ENCODE data around the gene AGMO. TPM values are rescaled to one million over a fixed set of nuclear protein-coding genes. Genes with fewer than 3 reads are reported as not detected.

Gene AGMO
- total RNA-seq, 1 donor: 0.18 TPM

DNA sequence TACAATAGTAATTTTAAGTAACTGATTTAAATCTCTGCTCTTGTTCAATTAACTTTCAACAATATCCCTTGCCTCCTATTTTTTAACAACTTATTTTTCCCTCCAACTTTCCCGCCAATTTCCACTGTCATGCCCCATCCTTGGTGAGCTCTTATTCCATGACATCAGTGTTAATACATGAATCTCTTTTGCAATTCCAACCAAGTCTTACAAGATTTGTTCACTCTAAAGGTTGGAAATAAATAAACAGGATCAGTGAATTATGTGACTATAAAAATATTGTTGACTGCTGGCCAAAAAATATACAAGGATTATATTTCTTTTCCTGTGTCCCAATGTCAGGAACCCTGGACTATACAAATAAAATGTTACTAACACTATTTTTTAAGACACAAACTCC, 21.0 kb upstream of the AGMO start:
- TF ChIP-seq, protein P1, sequence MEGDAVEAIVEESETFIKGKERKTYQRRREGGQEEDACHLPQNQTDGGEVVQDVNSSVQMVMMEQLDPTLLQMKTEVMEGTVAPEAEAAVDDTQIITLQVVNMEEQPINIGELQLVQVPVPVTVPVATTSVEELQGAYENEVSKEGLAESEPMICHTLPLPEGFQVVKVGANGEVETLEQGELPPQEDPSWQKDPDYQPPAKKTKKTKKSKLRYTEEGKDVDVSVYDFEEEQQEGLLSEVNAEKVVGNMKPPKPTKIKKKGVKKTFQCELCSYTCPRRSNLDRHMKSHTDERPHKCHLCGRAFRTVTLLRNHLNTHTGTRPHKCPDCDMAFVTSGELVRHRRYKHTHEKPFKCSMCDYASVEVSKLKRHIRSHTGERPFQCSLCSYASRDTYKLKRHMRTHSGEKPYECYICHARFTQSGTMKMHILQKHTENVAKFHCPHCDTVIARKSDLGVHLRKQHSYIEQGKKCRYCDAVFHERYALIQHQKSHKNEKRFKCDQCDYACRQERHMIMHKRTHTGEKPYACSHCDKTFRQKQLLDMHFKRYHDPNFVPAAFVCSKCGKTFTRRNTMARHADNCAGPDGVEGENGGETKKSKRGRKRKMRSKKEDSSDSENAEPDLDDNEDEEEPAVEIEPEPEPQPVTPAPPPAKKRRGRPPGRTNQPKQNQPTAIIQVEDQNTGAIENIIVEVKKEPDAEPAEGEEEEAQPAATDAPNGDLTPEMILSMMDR (IDR thresholded peaks at IDR 0.05; ENCODE audit: insufficient read depth, low read length): no peak
- DNase-seq (ENCODE audit: low read depth): no peak
- H3K4me3 ChIP-seq (ENCODE audit: low read depth, low read length): no peak overlapping the region

DNA sequence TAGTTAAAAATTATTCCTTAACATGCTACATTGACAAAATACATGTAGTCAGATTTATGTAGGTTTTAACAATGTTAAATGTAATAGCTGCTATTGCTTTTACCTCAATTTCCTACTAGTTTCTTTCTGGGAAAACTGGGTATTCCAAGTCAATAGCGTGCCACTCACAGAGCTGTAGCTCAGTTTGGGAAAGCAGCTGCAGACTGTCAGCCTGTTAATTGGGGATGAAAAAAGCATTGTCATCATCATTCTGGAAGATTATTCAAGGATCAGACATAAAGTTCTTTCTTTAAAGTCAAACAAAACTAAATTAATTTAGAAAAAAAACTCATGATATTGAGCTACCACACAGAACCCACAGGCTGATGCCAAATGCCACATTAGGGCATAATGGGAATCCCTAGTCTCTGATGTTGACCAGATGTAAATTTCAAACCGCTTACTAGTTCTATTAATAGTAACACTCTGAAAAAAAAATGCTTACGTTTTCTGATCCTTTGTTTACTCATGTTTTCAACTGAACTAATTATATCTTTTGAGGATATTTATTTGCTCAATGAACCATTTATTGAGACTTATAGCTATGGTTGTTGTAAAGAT, 19.6 kb upstream of the AGMO start:
- H3K4me3 ChIP-seq (ENCODE audit: low read depth, low read length): no peak overlapping the region
- no peak for DNase-seq (ENCODE audit: low read depth)
- TF ChIP-seq, protein P1 (IDR thresholded peaks at IDR 0.05; ENCODE audit: insufficient read depth, low read length): no peak

DNA sequence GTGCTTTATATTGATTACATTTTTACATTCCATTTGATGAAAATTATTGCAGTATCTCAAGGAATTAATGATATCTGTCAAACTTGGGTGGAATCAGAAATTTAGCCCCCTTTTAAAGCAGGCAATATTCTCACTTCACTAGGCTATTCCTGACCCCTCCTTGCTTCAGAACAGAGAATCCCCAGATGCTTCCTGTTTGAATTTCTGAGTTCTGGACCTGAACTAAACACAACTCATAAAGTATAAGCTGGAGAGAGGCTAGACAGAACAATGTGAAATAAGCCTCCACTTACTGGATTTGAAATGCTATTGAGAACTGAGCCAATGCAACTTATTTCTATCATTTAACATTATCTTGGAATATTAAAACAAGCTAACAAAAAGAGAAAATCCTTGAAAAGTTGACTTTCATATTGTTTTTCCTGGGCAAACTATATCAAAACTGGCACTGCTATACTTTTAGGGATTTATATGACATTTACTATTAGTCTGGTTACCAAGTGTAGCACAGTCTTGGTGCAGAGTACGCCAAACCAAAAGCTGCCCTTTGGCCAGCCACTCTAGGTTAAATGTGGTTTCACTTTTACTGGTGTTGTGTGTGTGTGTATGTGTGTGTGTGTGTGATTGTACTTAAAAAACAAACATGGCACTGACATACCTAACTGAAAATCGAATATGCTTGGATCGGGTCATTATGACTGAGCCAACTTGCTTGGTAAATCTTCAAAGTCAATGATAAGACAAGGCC, 19.0 kb upstream of the AGMO start:
- DNase-seq (ENCODE audit: low read depth): peak; percentile 15
- no peak overlapping the region for H3K4me3 ChIP-seq (ENCODE audit: low read depth, low read length)
- TF ChIP-seq, protein P1 (IDR thresholded peaks at IDR 0.05; ENCODE audit: insufficient read depth, low read length): no peak

DNA sequence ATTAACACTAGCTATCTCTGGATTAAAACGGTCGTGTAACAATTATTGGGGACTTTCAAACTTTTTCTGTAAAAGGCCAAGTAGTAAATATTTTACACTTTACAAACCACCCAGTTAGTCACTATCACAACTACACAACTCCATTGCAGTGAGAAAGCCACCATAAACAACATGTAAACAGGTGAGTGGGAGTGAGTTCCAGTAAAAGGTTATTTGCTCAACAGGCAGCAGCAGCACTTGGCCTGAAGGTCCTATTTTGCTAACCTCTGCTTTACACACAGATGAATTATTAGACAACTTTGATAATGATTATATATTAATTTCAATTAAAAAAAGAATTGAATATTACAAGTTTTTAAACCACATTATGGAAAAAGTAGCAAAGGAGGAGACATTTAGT, 15.8 kb upstream of the AGMO start:
- no peak for DNase-seq (ENCODE audit: low read depth)
- no peak overlapping the region for H3K4me3 ChIP-seq (ENCODE audit: low read depth, low read length)
- TF ChIP-seq, protein P1 (IDR thresholded peaks at IDR 0.05; ENCODE audit: insufficient read depth, low read length): no peak

DNA sequence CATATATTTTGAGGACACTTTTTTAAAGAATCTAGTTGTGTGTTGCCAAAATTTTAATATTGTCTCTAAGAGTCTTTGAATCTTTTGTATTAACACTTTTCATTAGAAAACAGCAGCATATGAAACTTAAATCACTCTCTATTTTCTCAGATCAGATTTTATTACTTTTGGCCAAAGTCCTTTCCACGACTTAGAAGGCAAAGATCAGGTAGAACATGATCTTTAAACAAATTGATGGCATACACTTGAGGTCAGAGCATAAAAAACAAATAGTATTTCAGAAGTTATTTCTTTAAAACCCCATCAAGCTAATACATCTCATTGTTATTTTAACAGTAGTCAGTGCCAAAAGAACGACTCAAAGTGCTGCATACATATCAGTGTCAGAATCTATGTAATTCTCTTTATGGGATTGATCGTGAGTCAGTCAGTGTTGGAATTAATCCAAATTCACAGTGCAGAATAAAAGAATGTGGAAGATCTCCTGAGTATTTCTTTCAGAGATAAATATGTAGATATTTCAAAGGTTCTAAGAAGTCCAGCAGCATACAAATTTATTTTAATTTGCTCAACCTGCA, 9.6 kb upstream of the AGMO start:
- TF ChIP-seq, protein P1 (IDR thresholded peaks at IDR 0.05; ENCODE audit: insufficient read depth, low read length): no peak
- no peak overlapping the region for H3K4me3 ChIP-seq (ENCODE audit: low read depth, low read length)
- peak; percentile 34 for DNase-seq (ENCODE audit: low read depth)

DNA sequence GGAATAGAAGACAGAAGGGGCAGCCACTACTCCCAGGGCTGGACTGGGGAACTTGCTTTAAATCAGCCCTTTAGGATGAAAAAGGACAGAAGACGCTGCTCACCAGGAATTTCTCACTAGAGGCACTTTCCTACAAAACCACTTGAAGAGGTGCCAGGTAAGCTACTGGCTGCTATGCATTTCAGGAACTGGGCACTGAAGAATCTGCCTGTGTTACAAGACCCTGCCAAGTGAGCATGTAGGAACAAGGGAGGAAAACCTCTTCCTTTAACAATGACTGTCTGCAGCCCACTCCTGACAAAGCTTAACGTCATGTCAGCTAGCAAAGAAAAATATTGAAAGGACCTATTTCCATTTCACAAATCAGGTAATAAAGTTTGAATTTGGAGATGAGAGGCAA, 5.8 kb upstream of the AGMO start:
- TF ChIP-seq, protein P1 (IDR thresholded peaks at IDR 0.05; ENCODE audit: insufficient read depth, low read length): no peak
- no peak for DNase-seq (ENCODE audit: low read depth)
- H3K4me3 ChIP-seq (ENCODE audit: low read depth, low read length): no peak overlapping the region

All from fibroblast of the aortic adventitia (primary cell).